DND-41 (cell line): ENCODE measurements around the gene RASGRP4.

Experiments
- ATAC-seq: fragments of 200-7000 bp; cut with Tn5 transposase; 3 replicates; pipeline ENCODE4 v1.9.1; 2021; ENCODE audit warnings: low read depth; ENCODE audit not compliant: insufficient read depth
- DNase-seq: peaks from one replicate; pipeline ENCODE4 v3.0.0-alpha.2; 2020
- H2AFZ ChIP-seq: 2 replicates; pipeline ENCODE4 v1.6.0; 2012; ENCODE audit warnings: low read depth, low read length
- H3K27ac ChIP-seq: 2 replicates; pipeline ENCODE4 v1.5.1; 2012; ENCODE audit warnings: low read length, inconsistent platforms
- H3K27me3 ChIP-seq: fragments of 200-600 bp; sonication (generic); 2 replicates; pipeline ENCODE4 v1.6.0; 2012; ENCODE audit warnings: low read length, mild to moderate bottlenecking, inconsistent platforms; ENCODE audit not compliant: insufficient read depth, poor library complexity
- H3K36me3 ChIP-seq: 2 replicates; pipeline ENCODE4 v1.5.1; 2012; ENCODE audit warnings: low read length, inconsistent platforms; ENCODE audit not compliant: insufficient read depth
- H3K4me1 ChIP-seq: 2 replicates; pipeline ENCODE4 v1.5.1; 2012; ENCODE audit warnings: mild to moderate bottlenecking, low read length; ENCODE audit not compliant: insufficient read depth
- H3K4me2 ChIP-seq: 2 replicates; pipeline ENCODE4 v1.6.0; 2012; ENCODE audit warnings: mild to moderate bottlenecking, moderate library complexity, low read length, inconsistent platforms; ENCODE audit not compliant: insufficient read depth
- H3K4me3 ChIP-seq, 2 experiments: fragments of 200-600 bp in 1 of 2; shearing (Covaris generic) in 1 of 2; 2 replicates each; pipeline ENCODE4 v1.5.1; 2012 to 2016; ENCODE audit warnings: inconsistent platforms in 2 of 2, low read length in 2 of 2, mild to moderate bottlenecking in 2 of 2, low read depth in 1 of 2, moderate library complexity in 1 of 2
- H3K79me2 ChIP-seq: 2 replicates; pipeline ENCODE4 v1.6.0; 2012; ENCODE audit warnings: low read length, inconsistent platforms; ENCODE audit not compliant: insufficient read depth
- H3K9ac ChIP-seq: 2 replicates; pipeline ENCODE4 v1.6.0; 2012; ENCODE audit warnings: low read depth, mild to moderate bottlenecking, inconsistent platforms, low read length, moderate library complexity
- H3K9me3 ChIP-seq: 2 replicates; pipeline ENCODE4 v1.5.1; 2012; ENCODE audit warnings: low read length, moderate library complexity, mild to moderate bottlenecking, inconsistent platforms; ENCODE audit not compliant: insufficient read depth, severe bottlenecking
- H4K20me1 ChIP-seq: 2 replicates; pipeline ENCODE4 v1.6.0; 2012; ENCODE audit warnings: low read length; ENCODE audit not compliant: insufficient read depth
- CTCF ChIP-seq: IDR thresholded peaks from 2 replicates; pipeline ENCODE4 v1.5.1; 2012; ENCODE audit warnings: borderline replicate concordance, low read length, moderate library complexity, mild to moderate bottlenecking; ENCODE audit not compliant: poor library complexity, severe bottlenecking; ENCODE audit errors: extremely low read depth
- EZH2 ChIP-seq: IDR thresholded peaks from 3 replicates; pipeline ENCODE4 v1.6.1; 2012; ENCODE audit warnings: borderline replicate concordance, low read depth, mild to moderate bottlenecking, moderate library complexity, low read length, inconsistent platforms; ENCODE audit not compliant: severe bottlenecking

The RASGRP4 gene

GRCh38 chr19:38359242-38360021 is 66.6 kb downstream of the RASGRP4 start:
- Histone ChIP-seq H3K4me3 (no peak overlapping the region), H3K4me2 (no peak overlapping the region), H3K27ac (no peak overlapping the region), H3K9me3 (no peaks in the 10 kb centered on the region), H4K20me1 (no peaks in the 10 kb centered on the region; the same call in 1 of the 2 replicates), H3K27me3 (peaks cover 4% of the 10 kb centered on the region), H3K9ac (no peak overlapping the region), H3K79me2 (no peaks in the 10 kb centered on the region), H3K4me1 (no peaks in the 10 kb centered on the region), H3K36me3 (no peaks in the 10 kb centered on the region), H2AFZ (no peak overlapping the region)
- ATAC-seq: no peak
- no peak for TF ChIP-seq EZH2
- TF ChIP-seq CTCF: no peak
- no peak for DNase-seq
